Glutamatergic neuron (in vitro differentiated cells): ENCODE data around the gene CABP2. TPM values are rescaled to one million over a fixed set of nuclear protein-coding genes. Genes with fewer than 3 reads are reported as not detected.

Experiments used
- DNase-seq: peaks from one replicate; pipeline ENCODE4 v3.0.0; 2022
- H3K27ac Mint-ChIP-seq: one replicate; pipeline ENCODE4 v1.8.0; 2020; ENCODE audit warnings: mild to moderate bottlenecking, mixed read lengths, inconsistent platforms; ENCODE audit not compliant: unreplicated experiment
- H3K27me3 Mint-ChIP-seq: one replicate; pipeline ENCODE4 v1.8.0; 2020; ENCODE audit warnings: mild to moderate bottlenecking, moderate library complexity, mixed read lengths, inconsistent platforms; ENCODE audit not compliant: unreplicated experiment
- H3K36me3 Mint-ChIP-seq: one replicate; pipeline ENCODE4 v1.8.0; 2020; ENCODE audit warnings: mild to moderate bottlenecking, mixed read lengths, inconsistent platforms; ENCODE audit not compliant: unreplicated experiment
- H3K4me1 Mint-ChIP-seq: one replicate; pipeline ENCODE4 v1.8.0; 2020; ENCODE audit warnings: mild to moderate bottlenecking, low read depth, mixed read lengths, inconsistent platforms; ENCODE audit not compliant: unreplicated experiment
- H3K4me3 Mint-ChIP-seq: one replicate; pipeline ENCODE4 v1.8.0; 2020; ENCODE audit warnings: mild to moderate bottlenecking, mixed read lengths, inconsistent platforms; ENCODE audit not compliant: unreplicated experiment
- H3K9me3 Mint-ChIP-seq: one replicate; pipeline ENCODE4 v1.8.0; 2020; ENCODE audit warnings: mild to moderate bottlenecking, moderate library complexity, mixed read lengths, inconsistent platforms; ENCODE audit not compliant: unreplicated experiment
- CTCF ChIP-seq: fragments of 200-600 bp; sonication (generic); IDR thresholded peaks from one replicate; pipeline ENCODE4 v1.5.0; 2021; ENCODE audit not compliant: partially characterized antibody, unreplicated experiment
- total RNA-seq: library from RNA; stranded (reverse); fragmentation: NEBNext Ultra II Directional; extraction: Animal tissue kit (Norgen Biotek cat#: 25700); gene quantifications from one replicate; pipeline ENCODE4 v1.2.1, GENCODE V29; 2021; ENCODE audit not compliant: unreplicated experiment

CABP2 gene
- total RNA-seq, 1 donor from 2014 or later = not detected

- no peaks in the 10 kb centered on the region for H3K36me3 Mint-ChIP-seq
- peaks cover 2% of the 10 kb centered on the region for H3K27me3 Mint-ChIP-seq
- TF ChIP-seq CTCF = no peak
- H3K27ac Mint-ChIP-seq = no peak overlapping the region
- no peak for DNase-seq
- H3K4me3 Mint-ChIP-seq = no peak overlapping the region
- H3K9me3 Mint-ChIP-seq = no peaks in the 10 kb centered on the region
- no peaks in the 10 kb centered on the region for H3K4me1 Mint-ChIP-seq
These were observed 31.0 kb downstream of the CABP2 start for GRCh38 chr11:67492069-67492727.

GRCh38 chr11:67491276-67492068, 31.8 kb downstream of the CABP2 start:
- no peaks in the 10 kb centered on the region for H3K9me3 Mint-ChIP-seq
- no peak for DNase-seq
- H3K4me3 Mint-ChIP-seq = no peak overlapping the region
- peaks cover 2% of the 10 kb centered on the region for H3K27me3 Mint-ChIP-seq
- H3K36me3 Mint-ChIP-seq = no peaks in the 10 kb centered on the region
- H3K27ac Mint-ChIP-seq = no peak overlapping the region
- no peaks in the 10 kb centered on the region for H3K4me1 Mint-ChIP-seq
- no peak for TF ChIP-seq CTCF

GRCh38 chr11:67490727-67491065, 32.5 kb downstream of the CABP2 start:
- no peak for DNase-seq
- Mint-ChIP-seq H3K9me3 (no peaks in the 10 kb centered on the region), H3K36me3 (no peaks in the 10 kb centered on the region), H3K27me3 (peaks cover 2% of the 10 kb centered on the region), H3K27ac (no peak overlapping the region), H3K4me1 (no peaks in the 10 kb centered on the region), H3K4me3 (no peak overlapping the region)
- no peak for TF ChIP-seq CTCF

- Mint-ChIP-seq H3K4me3 (no peak overlapping the region), H3K27me3 (peaks cover 4% of the 10 kb centered on the region)
These were observed 33.1 kb downstream of the CABP2 start for GRCh38 chr11:67489885-67490726.

More at GRCh38 chr11:67489885-67490726, 33.1 kb downstream of the CABP2 start:
- no peak for TF ChIP-seq CTCF
- no peak for DNase-seq
- Mint-ChIP-seq H3K9me3 (peaks cover 2% of the 10 kb centered on the region), H3K36me3 (no peaks in the 10 kb centered on the region), H3K4me1 (no peaks in the 10 kb centered on the region), H3K27ac (no peak overlapping the region)
